Calu3 (cell line): ENCODE data around the gene MICAL3. TPM values are rescaled to one million over a fixed set of nuclear protein-coding genes. Genes with fewer than 3 reads are reported as not detected.

Experiments
- BruUV-seq: library from RNA; stranded (reverse); fragments of 400-500 nt; replicated peaks from 2 replicates; lab custom pipeline; 2021; lab: Mats Ljungman, UMichigan
- CTCF ChIA-PET: fragments of 300-600 bp; sonication (Branson Sonifier 250); formaldehyde crosslinking; loops from one replicate; lab custom pipeline; 2022; ENCODE audit warnings: antibody characterized with exemption; lab: Charles Lee
- DNase-seq: peaks from one replicate; pipeline ENCODE4 v3.0.0; 2022
- H3K27ac Mint-ChIP-seq: one replicate; pipeline ENCODE4 v1.8.0; 2022; ENCODE audit warnings: mixed read lengths; ENCODE audit not compliant: unreplicated experiment
- H3K27me3 Mint-ChIP-seq: one replicate; pipeline ENCODE4 v1.8.0; 2022; ENCODE audit warnings: mixed read lengths; ENCODE audit not compliant: unreplicated experiment
- H3K36me3 Mint-ChIP-seq: one replicate; pipeline ENCODE4 v1.8.0; 2022; ENCODE audit warnings: mild to moderate bottlenecking, moderate library complexity, mixed read lengths; ENCODE audit not compliant: insufficient read depth, unreplicated experiment
- H3K4me1 Mint-ChIP-seq: one replicate; pipeline ENCODE4 v1.8.0; 2022; ENCODE audit warnings: mild to moderate bottlenecking, low read depth, mixed read lengths; ENCODE audit not compliant: unreplicated experiment
- H3K4me3 Mint-ChIP-seq: one replicate; pipeline ENCODE4 v1.8.0; 2022; ENCODE audit warnings: mild to moderate bottlenecking, low read depth, moderate library complexity, mixed read lengths; ENCODE audit not compliant: unreplicated experiment
- H3K9me3 Mint-ChIP-seq: one replicate; pipeline ENCODE4 v1.8.0; 2022; ENCODE audit warnings: low read depth, mixed read lengths; ENCODE audit not compliant: unreplicated experiment
- CTCF ChIP-seq: fragments of 200-600 bp; IDR thresholded peaks from one replicate; pipeline ENCODE4 v1.8.0; 2022; ENCODE audit warnings: antibody characterized with exemption; ENCODE audit not compliant: unreplicated experiment
- intact Hi-C: fragments of 100-400 bp; cut with micrococcal nuclease; formaldehyde crosslinking; loops from one replicate; pipeline ENCODE4 v1.10.0; 2022; ENCODE audit not compliant: unreplicated experiment
- total RNA-seq: library from RNA; stranded (reverse); gene quantifications from 2 replicates; pipeline ENCODE4 v1.2.3, GENCODE V29; 2022

MICAL3 gene
- total RNA-seq, 1 experiment from 2014 or later: 60.6 TPM

GRCh38 chr22:17792299-17792698 lies 232.1 kb downstream of the MICAL3 start:
- CTCF ChIA-PET: no interaction called here
- DNase-seq: no peak
- Mint-ChIP-seq H3K4me3 (no peak overlapping the region), H3K4me1 (no peaks in the 10 kb centered on the region), H3K36me3 (no peaks in the 10 kb centered on the region), H3K27ac (no peak overlapping the region), H3K27me3 (no peaks in the 10 kb centered on the region), H3K9me3 (no peaks in the 10 kb centered on the region)
- intact Hi-C loops: no loop called here
- BruUV-seq: no TSS peak
- no peak for TF ChIP-seq CTCF

- H3K27me3 Mint-ChIP-seq: no peaks in the 10 kb centered on the region
- CTCF ChIA-PET: interaction anchor here (0.6 kb wide), 1 partner anchor 74 kb away, joined by 3 read pairs; no protein-coding TSS in a partner anchor
- H3K9me3 Mint-ChIP-seq: no peaks in the 10 kb centered on the region
- H3K36me3 Mint-ChIP-seq: no peaks in the 10 kb centered on the region
- intact Hi-C loops: no loop called here
- DNase-seq: no peak
- no TSS peak for BruUV-seq
- no peak overlapping the region for H3K27ac Mint-ChIP-seq
- H3K4me1 Mint-ChIP-seq: no peaks in the 10 kb centered on the region
- TF ChIP-seq CTCF: no peak
- H3K4me3 Mint-ChIP-seq: no peak overlapping the region
These were observed 233.2 kb downstream of the MICAL3 start for GRCh38 chr22:17791196-17791595.

- CTCF ChIA-PET: no interaction called here
- no peaks in the 10 kb centered on the region for H3K9me3 Mint-ChIP-seq
- no peaks in the 10 kb centered on the region for H3K36me3 Mint-ChIP-seq
- intact Hi-C loops: no loop called here
- H3K4me3 Mint-ChIP-seq: no peak overlapping the region
- no peak for DNase-seq
- H3K27ac Mint-ChIP-seq: no peak overlapping the region
- BruUV-seq: no TSS peak
- H3K27me3 Mint-ChIP-seq: no peaks in the 10 kb centered on the region
- no peaks in the 10 kb centered on the region for H3K4me1 Mint-ChIP-seq
- TF ChIP-seq CTCF: no peak
These were observed 234.8 kb downstream of the MICAL3 start for GRCh38 chr22:17789379-17790200.

GRCh38 chr22:17788528-17789378 lies 235.6 kb downstream of the MICAL3 start:
- Mint-ChIP-seq H3K4me3 (no peak overlapping the region), H3K27ac (no peak overlapping the region), H3K27me3 (no peaks in the 10 kb centered on the region), H3K4me1 (no peaks in the 10 kb centered on the region), H3K36me3 (no peaks in the 10 kb centered on the region), H3K9me3 (no peaks in the 10 kb centered on the region)
- no TSS peak for BruUV-seq
- no peak for TF ChIP-seq CTCF
- CTCF ChIA-PET: no interaction called here
- DNase-seq: no peak
- intact Hi-C loops: no loop called here
